MM.1S (cell line): ENCODE data around the gene IL1RAP.

Experiments used
- CTCF ChIP-seq: fragments of 300-600 bp; sonication (generic); IDR thresholded peaks from 2 replicates; pipeline ENCODE4 v1.5.1; 2016; ENCODE audit warnings: antibody characterized with exemption, low read length, mixed read lengths
- EZH2phosphoT487 ChIP-seq: fragments of 300-600 bp; sonication (generic); IDR thresholded peaks from 2 replicates; pipeline ENCODE4 v1.6.1; 2018; ENCODE audit warnings: antibody characterized with exemption, low read length

GRCh38 chr3:190564175-190564574 lies 50.3 kb downstream of the IL1RAP start:
- TF ChIP-seq CTCF, result no peak
- TF ChIP-seq EZH2phosphoT487, result no peak
